ENCODE results near the gene SMCO2. TPM values are rescaled to one million over a fixed set of nuclear protein-coding genes. Genes with fewer than 3 reads are reported as not detected.

The SMCO2 gene
- total RNA-seq, 1 donor from 2014 or later, result not detected

DNA sequence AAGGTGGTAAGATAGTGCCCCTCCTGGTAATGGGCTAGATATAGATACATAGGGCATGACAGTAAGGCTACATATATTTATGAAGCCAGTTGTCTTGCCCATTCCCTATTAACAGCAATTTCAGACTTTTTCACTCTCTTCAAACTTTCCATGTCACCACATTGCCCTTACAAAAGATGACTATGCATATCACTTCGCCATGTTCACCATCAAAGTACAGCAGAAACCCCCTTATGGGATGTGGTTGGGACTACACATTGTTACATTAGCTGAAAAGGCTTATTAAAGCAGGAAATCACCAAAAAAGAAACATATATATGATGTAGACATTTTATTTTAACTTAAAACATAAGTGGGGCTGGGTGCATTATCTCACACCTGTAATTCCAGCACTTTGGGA is 9.8 kb upstream of the SMCO2 start:
- Histone ChIP-seq H3K36me3 (no peaks in the 10 kb centered on the region), H3K9me3 (no peaks in the 10 kb centered on the region), H3K4me1 (no peaks in the 10 kb centered on the region), H3K27ac (no peak overlapping the region), H3K4me3 (no peak overlapping the region), H3K27me3 (no peaks in the 10 kb centered on the region)
- intact Hi-C loops (cut with DNase I), result loop anchor here (5.0 kb wide), 1 partner anchor 201 kb away; no protein-coding TSS in a partner anchor
- no peak for TF ChIP-seq POLR2AphosphoS5 (IDR thresholded peaks at IDR 0.05; ENCODE audit: insufficient read depth in 1 of 2, low read depth in 1 of 2)
- no peak for TF ChIP-seq POLR2A (IDR thresholded peaks at IDR 0.05)
- TF ChIP-seq CTCF (IDR thresholded peaks at IDR 0.05), result no peak
- DNase-seq (ENCODE audit: extremely low spot score in 2 of 2), result no peak

GRCh38 chr12:27437839-27438238 is 8.7 kb upstream of the SMCO2 start:
- intact Hi-C loops (cut with DNase I), result loop anchor here (5.0 kb wide), 1 partner anchor 199 kb away; no protein-coding TSS in a partner anchor
- Histone ChIP-seq H3K4me1 (no peaks in the 10 kb centered on the region), H3K36me3 (no peaks in the 10 kb centered on the region), H3K27me3 (no peaks in the 10 kb centered on the region), H3K9me3 (no peaks in the 10 kb centered on the region), H3K4me3 (no peak overlapping the region), H3K27ac (no peak overlapping the region)
- DNase-seq (ENCODE audit: extremely low spot score in 2 of 2), result no peak
- TF ChIP-seq POLR2AphosphoS5 (IDR thresholded peaks at IDR 0.05; ENCODE audit: insufficient read depth in 1 of 2, low read depth in 1 of 2), result no peak
- TF ChIP-seq CTCF (IDR thresholded peaks at IDR 0.05), result no peak
- TF ChIP-seq POLR2A (IDR thresholded peaks at IDR 0.05), result no peak

DNA sequence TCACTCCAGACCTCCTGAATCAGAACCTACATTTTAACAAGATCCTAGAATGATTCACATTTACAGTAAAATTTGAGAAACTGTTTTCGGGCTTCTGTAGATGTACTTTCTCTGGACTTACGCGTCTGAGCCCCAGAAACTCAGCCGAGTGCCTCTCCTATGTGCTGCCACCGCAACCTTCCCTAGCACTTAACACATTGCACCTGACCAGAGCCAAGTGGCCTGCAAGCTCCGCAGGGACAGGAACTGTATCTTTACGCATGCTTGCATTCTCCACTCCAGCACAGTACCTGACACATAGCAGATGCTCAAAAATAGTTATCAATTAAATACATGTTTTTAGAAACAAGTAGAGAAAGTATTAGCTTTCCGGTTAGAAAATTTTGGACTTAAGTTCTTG is 1.2 kb downstream of the SMCO2 start:
- H3K27me3 ChIP-seq, result no peaks in the 10 kb centered on the region
- no peaks in the 10 kb centered on the region for H3K9me3 ChIP-seq
- H3K4me3 ChIP-seq, result no peak overlapping the region
- no peak for TF ChIP-seq POLR2AphosphoS5 (IDR thresholded peaks at IDR 0.05; ENCODE audit: insufficient read depth in 1 of 2, low read depth in 1 of 2)
- no peak for TF ChIP-seq CTCF (IDR thresholded peaks at IDR 0.05)
- TF ChIP-seq POLR2A (IDR thresholded peaks at IDR 0.05), result no peak
- DNase-seq (ENCODE audit: extremely low spot score in 2 of 2), result no peak
- no peak overlapping the region for H3K27ac ChIP-seq
- H3K36me3 ChIP-seq, result no peaks in the 10 kb centered on the region
- H3K4me1 ChIP-seq, result no peaks in the 10 kb centered on the region
- intact Hi-C loops (cut with DNase I), result no loop called here

DNA sequence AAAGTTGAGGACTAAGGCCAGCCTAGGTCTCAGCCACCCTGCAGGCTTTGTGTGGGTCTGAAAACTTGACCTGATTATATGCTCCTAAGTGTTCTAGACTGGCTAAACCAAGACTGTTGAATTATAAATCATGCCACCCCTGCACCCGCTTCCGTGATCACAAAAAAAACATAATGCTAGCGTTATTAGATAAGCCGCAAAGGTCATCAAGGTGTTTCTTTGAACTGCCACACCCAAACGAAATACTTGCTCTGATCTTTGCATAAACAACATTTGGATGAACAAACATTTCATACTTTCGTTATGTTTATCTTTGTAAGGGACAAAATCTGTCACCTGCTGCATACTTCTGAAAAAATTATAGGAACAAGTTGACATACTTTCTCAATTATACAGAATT is 2.5 kb downstream of the SMCO2 start:
- H3K4me1 ChIP-seq, result no peaks in the 10 kb centered on the region
- intact Hi-C loops (cut with DNase I), result no loop called here
- DNase-seq (ENCODE audit: extremely low spot score in 2 of 2), result no peak
- H3K27ac ChIP-seq, result no peak overlapping the region
- H3K36me3 ChIP-seq, result no peaks in the 10 kb centered on the region
- H3K27me3 ChIP-seq, result no peaks in the 10 kb centered on the region
- no peak overlapping the region for H3K4me3 ChIP-seq
- TF ChIP-seq POLR2A (IDR thresholded peaks at IDR 0.05) (no peak), POLR2AphosphoS5 (IDR thresholded peaks at IDR 0.05; ENCODE audit: insufficient read depth in 1 of 2, low read depth in 1 of 2) (no peak), CTCF (IDR thresholded peaks at IDR 0.05) (no peak)
- H3K9me3 ChIP-seq, result no peaks in the 10 kb centered on the region

DNA sequence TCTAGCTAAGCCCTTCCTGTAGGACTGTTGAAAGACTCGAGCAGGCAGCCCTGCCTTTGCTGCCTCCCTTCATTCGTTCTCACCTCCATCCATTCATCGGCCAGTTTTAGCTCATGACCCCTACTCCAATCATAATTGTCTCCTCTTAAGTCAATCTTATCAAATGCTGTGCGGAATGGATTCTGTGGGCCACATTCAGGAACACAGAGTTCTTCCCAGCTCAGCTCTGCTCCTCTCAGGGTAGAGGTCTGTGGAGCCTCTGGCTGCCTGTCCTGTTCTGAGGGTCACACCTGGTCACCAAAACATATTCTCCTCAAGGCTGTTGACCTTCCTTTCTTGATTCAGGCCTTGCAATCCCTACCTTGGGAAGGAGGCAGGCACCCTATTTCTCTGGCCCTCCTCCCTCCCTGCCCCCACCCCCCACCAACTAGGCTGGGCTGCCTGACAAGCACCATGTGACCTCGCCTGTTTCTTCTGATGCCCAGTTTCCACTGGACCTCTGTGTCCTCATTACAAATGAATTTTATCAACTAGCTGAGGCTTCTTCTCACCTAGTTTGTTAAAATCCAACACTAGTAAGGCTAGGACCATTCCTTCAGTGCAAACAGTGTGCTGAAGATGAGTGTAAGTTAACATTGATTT is 3.5 kb downstream of the SMCO2 start:
- no peak overlapping the region for H3K27ac ChIP-seq
- TF ChIP-seq POLR2AphosphoS5 (IDR thresholded peaks at IDR 0.05; ENCODE audit: insufficient read depth in 1 of 2, low read depth in 1 of 2) (no peak), POLR2A (IDR thresholded peaks at IDR 0.05) (no peak), CTCF (IDR thresholded peaks at IDR 0.05) (no peak)
- no peaks in the 10 kb centered on the region for H3K9me3 ChIP-seq
- H3K36me3 ChIP-seq, result no peaks in the 10 kb centered on the region
- no peak for DNase-seq (ENCODE audit: extremely low spot score in 2 of 2)
- no peaks in the 10 kb centered on the region for H3K4me1 ChIP-seq
- H3K4me3 ChIP-seq, result no peak overlapping the region
- intact Hi-C loops (cut with DNase I), result no loop called here
- no peaks in the 10 kb centered on the region for H3K27me3 ChIP-seq
